Activated CD4-positive, CD25-positive, alpha-beta regulatory T cell treated with anti-CD3 and anti-CD28 coated beads, Interleukin-2, amount 50 U/mL, for 24 hours (primary cell): ENCODE data around the gene GRIA3.

Source experiments
- ATAC-seq, 2 donors: fragments of 150-1000 bp; cut with Tn5 transposase; one replicate each; pipeline ENCODE4 v1.10.0; 2021; ENCODE audit warnings: mild to moderate bottlenecking in 1 of 2, moderate library complexity in 1 of 2

GRIA3 gene

GRCh38 chrX:123184219-123184865, at the start of gene GRIA3:
Gene GRIA3 (plus strand): TSS chrX:123184278. CDS start chrX:123184536, 258 bp downstream.
- ATAC-seq = no peak

DNA sequence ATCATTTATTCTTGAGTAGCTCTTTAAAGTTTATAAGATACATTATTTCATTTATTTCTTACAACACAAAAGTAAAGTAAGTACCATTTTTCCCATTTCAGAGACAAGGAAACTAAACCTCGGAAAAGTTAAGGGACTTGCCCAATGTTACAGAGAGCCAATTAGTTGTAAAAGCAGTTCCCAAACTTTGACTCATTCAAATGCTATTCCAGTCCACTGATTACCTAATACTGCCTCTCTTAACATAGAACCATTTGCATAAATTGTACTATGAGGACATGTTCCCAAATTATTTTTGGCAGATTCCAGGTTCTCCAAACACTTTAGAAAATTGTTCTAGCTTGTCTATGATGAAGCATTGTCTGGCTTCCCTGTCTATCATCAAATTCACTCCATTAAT, 45.6 kb upstream of the GRIA3 start:
- no peak for ATAC-seq

DNA sequence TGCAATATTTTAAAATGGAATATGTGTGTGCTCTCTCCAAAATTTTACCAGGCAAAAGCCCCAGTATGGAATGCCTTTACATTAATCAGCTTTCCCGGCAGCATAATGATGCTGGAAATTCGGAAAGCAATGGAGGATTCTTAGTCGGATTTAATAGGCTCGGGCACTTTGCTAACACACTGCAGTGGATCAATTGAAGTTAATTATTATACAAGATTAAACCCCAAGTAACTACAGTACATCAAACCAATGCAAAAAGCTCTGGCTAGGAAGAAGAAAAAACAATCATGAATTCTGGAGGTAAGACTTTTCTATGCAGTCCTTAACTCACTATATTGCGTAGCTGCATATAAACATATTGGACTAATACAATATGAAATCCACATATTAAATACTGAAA, 43.6 kb upstream of the GRIA3 start:
- ATAC-seq = no peak

DNA sequence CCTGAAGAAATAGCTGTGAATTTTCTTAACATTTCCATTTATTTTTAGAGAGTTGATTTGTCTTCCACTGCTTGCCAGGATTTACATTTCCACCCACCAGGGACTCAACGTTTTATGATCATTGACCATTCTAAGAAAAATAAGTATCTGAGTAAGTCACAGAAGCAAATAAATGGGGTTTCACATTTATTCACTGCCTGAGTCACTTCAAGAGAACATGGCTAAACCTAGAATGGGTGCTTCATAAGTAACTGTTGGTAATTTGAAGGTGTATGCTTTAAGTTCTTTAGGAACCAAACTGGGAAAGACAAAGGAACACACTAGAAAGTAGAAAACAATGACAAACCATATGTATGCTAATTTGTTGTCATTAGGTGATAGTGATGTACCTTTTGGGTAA, 43.2 kb upstream of the GRIA3 start:
- no peak for ATAC-seq

DNA sequence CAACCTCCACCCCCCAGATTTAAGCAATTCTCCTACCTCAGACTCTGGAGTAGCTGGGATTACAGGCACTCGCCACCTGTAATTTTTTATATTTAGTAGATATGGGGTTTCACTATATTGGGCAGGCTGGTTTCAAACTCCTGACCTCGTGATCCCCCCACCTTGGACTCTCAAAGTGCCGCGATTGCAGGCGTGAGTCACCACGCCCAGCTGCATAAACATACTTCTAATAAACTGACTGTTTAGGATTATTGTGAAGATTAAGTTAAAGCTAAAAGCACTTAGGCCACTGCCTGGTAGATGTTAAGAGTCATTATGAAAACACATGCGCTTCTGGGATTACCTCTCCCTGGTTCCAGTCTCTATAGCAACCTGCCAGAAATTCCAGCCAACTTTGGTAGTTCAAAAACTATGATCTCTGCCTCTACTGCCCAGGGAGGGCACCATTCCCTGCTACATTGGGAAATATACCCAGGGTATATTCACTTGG, 30.2 kb upstream of the GRIA3 start:
- ATAC-seq = no peak

DNA sequence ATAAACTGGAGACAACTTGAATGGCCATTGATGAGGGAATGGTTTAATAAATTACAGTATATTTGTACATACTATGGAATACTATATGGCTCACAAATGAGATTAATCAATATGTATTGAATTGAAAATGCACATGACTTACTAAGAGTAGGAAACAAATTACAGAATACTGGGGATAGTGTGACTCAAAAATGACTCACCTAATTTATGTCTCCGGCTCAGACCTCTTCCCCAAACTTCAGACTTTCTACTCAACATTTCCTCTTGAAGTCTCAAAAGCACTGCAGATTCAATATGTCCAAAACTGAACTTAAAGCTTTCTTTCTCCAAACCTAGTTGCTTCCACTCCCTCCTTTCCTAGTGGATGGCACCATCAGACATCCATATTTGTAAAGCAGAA, 28.8 kb upstream of the GRIA3 start:
- no peak for ATAC-seq

DNA sequence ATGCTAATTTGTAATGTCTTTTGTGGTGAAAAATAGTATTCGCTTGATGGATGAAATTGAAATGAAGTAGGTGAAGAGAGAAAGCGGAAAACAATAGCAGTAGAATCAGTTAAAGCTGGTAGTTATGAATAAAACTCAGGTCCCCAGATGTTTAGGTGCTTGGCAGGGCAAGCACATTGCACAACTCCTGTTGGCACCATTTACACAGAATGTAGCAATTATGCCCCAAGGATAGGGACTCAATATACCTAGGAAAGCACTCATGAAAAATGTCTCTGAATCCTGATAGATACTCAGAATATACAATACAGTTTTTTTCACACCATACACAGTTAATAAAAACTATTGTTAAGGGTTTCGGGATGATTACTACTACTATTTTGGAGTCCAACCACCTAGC, 26.5 kb upstream of the GRIA3 start:
- no peak for ATAC-seq

DNA sequence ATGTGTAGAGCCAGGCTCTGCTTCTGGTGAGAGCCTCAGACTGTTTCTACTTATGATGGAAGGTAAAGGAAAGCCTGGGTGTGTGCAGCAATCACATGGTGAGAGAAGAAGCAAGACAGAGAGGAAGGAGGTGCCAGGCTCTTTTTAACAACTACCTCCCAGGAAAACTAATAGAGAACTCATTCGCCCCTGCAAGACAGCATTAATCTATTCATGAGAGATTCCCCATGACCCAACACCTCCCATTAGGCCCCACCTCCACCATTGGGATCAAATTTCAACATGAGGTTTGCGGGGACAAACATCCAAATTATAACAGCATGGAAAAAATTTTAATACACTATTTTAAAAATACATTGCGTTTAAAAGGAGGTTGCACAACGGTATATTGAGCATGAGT, 24.7 kb upstream of the GRIA3 start:
- no peak for ATAC-seq

GRCh38 chrX:123167621-123168020, 16.5 kb upstream of the GRIA3 start:
- ATAC-seq = no peak

DNA sequence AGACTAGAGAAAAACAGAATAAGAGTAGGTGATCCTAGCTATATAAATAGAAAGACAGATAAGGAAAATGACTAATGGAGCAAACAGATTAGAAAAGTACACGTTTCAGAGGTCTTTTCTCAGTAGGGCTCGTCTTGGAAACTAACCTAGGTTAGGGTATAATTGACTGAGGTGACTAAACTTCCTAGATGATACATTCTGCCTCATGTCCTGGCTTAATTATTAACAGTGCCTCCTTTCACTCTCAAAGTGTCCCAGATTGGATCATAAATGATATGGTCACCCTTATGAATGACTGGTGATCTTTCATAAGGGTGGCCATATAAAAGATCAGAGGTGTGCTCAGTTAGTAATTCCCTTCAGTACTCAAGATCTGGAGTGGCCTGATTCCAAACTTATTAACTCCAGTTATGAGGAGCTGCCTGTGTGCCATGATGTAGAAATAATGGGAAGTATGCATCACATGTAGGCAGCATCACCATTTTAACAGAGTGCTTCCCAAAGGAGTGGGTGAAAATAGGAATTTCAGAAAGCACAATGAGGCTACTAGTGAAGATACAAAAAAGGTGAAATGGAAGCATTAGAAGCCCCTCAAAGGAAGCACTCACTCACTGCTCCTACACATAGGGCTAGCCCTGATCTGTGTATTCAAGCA, 14.7 kb upstream of the GRIA3 start:
- no peak for ATAC-seq

- no peak for ATAC-seq
These were observed 13.5 kb upstream of the GRIA3 start for GRCh38 chrX:123170546-123170945.

- no peak for ATAC-seq
These were observed 12.3 kb upstream of the GRIA3 start for GRCh38 chrX:123171781-123172180.

DNA sequence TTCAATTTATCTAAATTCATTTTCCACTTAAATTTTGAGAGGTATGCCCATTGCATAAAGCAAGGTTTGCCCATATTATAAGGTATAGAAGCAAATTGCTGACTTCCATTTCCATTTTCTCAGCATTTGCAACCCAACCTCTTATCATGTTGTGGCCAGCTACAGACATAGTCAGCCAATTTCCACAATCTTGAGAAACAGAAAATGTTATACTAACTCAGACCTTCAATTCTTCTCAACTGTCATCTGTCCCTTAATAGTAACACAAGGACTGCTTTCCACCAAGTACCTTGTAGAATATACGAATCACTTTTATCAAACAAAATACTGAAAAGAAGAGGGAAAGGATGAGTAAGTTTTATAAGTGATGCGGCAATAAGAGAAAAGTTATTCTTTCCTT, 11.2 kb upstream of the GRIA3 start:
- no peak for ATAC-seq

GRCh38 chrX:123173833-123174232, 10.2 kb upstream of the GRIA3 start:
- ATAC-seq = no peak

- ATAC-seq = no peak
These were observed 8.5 kb upstream of the GRIA3 start for GRCh38 chrX:123175366-123176122.

DNA sequence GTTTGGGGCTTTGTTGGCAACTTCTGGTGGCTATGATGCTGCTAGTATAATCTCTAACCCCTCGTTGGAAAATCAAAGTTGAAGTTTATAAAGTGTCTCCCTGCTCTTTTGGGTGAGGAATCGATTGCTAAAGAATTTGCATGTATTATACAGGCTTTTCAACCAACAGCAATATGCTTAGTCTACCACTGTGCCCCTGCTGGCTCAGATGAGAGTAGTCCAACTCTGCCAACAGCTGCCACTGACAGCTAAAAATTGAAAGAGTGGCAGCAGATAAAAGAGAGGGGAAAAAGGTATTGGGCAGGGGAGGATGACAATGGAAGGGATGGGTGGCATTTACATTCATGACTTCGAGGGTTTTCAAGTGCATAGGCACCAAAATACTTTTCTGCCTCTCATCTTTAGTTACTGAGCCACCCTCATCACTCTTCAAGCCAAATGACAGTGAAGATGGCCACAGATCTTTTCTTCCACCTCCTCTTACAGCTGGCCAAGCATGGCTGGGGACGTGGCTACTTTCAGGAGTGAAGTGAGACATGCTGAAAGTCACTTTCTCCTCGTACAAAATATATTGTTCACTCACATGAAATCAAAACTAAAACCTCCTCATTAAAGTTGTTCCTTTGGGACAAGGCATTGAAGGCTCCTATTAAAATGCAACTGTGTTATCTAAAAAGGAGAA, 2.7 kb upstream of the GRIA3 start:
- ATAC-seq = no peak

- no peak for ATAC-seq
These were observed 793 bp downstream of the GRIA3 start for GRCh38 chrX:123184866-123185276.

- no peak for ATAC-seq
These were observed 1.6 kb downstream of the GRIA3 start for GRCh38 chrX:123185721-123186120.

- no peak for ATAC-seq
These were observed 2.7 kb downstream of the GRIA3 start for GRCh38 chrX:123186801-123187200.

DNA sequence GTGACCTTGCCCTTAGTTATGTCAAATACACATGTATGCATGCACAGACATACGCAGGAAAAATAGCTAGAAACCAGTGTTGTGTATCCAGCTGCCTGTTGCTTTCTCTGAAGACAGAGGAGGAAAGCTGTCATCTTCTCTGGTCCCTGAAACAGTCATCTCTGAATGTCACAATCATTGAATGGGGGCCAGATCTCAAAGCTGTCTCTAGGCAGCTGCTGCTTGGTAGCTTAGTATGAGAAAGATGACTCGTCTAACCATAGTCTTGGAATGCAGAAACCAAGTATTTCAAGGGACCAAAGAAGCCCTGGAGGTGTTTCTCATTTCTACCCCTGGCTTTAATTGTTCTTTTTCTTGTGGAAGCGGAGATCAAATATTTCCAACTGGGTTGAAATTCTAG, 4.0 kb downstream of the GRIA3 start:
- ATAC-seq = no peak

DNA sequence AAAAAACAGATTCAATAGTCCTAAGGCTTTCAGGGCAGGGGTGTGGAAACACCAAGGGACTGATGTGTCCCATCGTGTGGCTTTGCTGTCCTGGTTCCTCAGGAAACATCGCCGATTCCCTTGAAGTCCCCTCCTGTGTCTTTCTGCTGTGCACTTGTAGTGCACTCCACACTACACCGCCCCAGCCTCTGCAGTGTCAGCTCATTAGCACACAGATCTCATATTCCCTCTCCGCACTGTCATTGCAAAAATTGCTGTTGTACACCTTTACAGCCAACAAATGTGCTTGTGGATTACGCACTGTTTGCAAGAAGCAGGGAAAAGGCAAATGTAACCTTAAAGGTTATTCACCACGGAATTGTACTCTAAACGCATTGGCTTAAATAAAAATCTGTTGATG, 5.3 kb downstream of the GRIA3 start:
- no peak for ATAC-seq

DNA sequence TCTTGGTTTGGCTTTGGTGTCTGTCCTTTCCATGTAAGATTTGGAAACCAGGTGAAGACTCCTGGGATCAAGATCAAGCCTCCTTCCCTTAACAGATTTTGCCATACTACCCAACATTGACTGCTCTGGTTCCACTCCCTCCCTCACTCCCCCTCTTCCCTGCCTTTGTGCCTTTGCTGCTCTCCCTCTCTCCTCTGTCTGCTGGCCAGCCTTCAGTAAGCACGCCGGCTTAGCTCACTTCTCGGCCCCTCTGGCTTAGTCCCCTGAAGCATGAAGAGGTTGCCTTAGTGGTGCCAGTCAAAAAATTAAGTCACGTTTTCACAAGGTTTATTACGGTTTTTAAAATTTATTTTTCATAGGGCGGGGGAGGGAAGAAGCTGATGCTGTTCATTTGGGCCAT, 6.0 kb downstream of the GRIA3 start:
- ATAC-seq = no peak

GRCh38 chrX:123193101-123193500, 9.0 kb downstream of the GRIA3 start:
- no peak for ATAC-seq
